ENCODE measurements around the gene PRR12. TPM values are rescaled to one million over a fixed set of nuclear protein-coding genes. Genes with fewer than 3 reads are reported as not detected.
"Not testable (repeated sequence)": the region's sequence is repeated elsewhere in the genome, so short reads cannot be mapped to it uniquely, and the experiment has no call there.

PRR12 gene
- total RNA-seq, 1 donor from 2014 or later = 14.5 TPM

GRCh38 chr19:49599378-49600295 is 8.7 kb downstream of the PRR12 start:
- intact Hi-C loops (cut with DNase I) = no loop called here
- ATAC-seq (no peak), DNase-seq (ENCODE audit: missing footprints) (no peak)

- intact Hi-C loops (cut with DNase I) = no loop called here
- ATAC-seq = no peak
- no peak for DNase-seq (ENCODE audit: missing footprints)
These were observed 10.6 kb downstream of the PRR12 start for GRCh38 chr19:49601482-49602038.

DNA sequence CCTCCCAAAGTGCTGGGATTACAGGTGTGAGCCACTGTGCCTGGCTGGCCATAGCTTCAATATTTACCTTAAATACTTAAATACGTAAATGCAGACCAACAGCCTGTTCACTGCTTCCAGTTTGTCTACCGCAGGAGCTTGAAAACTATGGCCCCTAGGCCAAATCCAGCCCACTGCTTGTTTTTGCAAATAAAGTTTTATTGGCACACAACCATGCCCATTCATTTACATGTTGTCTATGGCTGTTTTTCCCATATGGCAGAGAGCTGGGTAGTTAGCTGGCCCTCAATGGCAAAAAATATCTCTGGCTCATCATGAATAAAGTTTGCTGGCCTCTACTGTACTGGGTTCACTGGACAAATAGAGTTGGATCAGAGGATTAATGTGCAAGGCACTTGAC is 11.8 kb downstream of the PRR12 start:
- no peak for DNase-seq (ENCODE audit: missing footprints)
- ATAC-seq = no peak
- intact Hi-C loops (cut with DNase I) = no loop called here

- intact Hi-C loops (cut with DNase I) = no loop called here
- DNase-seq (ENCODE audit: missing footprints) (no peak), ATAC-seq (no peak)
These were observed 14.6 kb downstream of the PRR12 start for GRCh38 chr19:49605605-49606004.

- no peak for ATAC-seq
- intact Hi-C loops (cut with DNase I) = no loop called here
- no peak for DNase-seq (ENCODE audit: missing footprints)
These were observed 18.6 kb downstream of the PRR12 start for GRCh38 chr19:49609499-49610092.

GRCh38 chr19:49613374-49613773 is 22.4 kb downstream of the PRR12 start:
- intact Hi-C loops (cut with DNase I) = no loop called here
- ATAC-seq (no peak), DNase-seq (ENCODE audit: missing footprints) (no peak)

DNA sequence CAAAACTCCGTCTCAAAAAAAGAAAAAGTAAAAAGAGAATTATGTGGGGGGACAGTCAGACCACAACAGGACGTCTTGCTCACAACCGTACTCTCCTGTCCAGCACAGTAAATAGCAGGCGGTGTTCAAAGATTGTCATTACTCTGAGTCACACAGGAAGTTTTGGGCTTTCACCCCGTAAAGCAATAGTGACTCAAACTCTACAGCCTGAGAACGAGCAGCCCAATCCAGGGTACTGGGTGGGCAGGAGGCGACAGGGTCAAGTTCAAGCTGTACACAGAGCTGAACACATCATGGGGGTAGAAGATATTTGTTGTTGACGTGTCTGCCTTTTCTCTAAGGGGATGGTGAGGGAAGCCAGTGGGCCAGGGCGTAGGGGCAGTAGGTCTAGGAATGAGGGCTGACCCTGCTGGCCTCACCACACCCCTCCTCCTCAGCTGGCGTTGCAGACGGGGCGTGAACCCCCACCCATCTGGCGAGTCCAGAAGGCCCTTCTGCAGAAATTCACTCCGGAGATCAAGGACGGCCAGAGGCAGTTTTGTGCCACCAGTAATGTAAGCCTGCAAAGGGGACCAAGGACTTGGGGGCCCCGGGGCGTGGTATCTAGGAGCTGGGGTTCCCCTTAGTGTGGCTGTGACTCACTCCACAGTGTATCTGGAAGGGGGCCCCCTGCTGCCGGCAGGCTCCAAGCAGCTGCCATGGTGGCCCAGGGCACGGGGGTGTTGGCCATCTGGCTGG is 23.3 kb downstream of the PRR12 start:
- ATAC-seq = no peak
- intact Hi-C loops (cut with DNase I) = no loop called here
- DNase-seq (ENCODE audit: missing footprints) = no peak

- no peak for DNase-seq (ENCODE audit: missing footprints)
- intact Hi-C loops (cut with DNase I) = no loop called here
- ATAC-seq = no peak
These were observed 24.9 kb downstream of the PRR12 start for GRCh38 chr19:49615861-49616260.

DNA sequence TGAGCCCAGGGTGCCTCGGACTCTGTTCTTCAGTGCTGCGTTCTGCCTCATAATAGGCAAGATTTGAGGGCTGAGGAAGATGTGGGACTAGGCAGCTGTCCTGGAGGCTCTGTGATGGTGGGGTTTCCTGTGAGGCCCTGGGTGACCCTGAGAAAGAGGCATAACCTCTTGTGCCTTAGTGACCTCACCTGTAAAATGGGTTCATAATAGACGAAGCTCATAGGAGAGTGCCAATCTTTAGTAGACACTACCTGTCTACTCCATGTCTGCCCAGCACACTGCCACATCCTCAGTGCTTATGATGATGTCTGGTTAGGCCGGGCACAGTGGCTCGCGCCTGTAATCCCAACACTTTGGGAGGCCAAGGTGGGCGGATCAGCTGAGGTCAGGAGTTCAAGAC is 25.6 kb downstream of the PRR12 start:
- DNase-seq (ENCODE audit: missing footprints) (no peak), ATAC-seq (no peak)
- intact Hi-C loops (cut with DNase I) = no loop called here

GRCh38 chr19:49616945-49617344 is 26.0 kb downstream of the PRR12 start:
- ATAC-seq (no peak), DNase-seq (ENCODE audit: missing footprints) (no peak)
- intact Hi-C loops (cut with DNase I) = no loop called here

DNA sequence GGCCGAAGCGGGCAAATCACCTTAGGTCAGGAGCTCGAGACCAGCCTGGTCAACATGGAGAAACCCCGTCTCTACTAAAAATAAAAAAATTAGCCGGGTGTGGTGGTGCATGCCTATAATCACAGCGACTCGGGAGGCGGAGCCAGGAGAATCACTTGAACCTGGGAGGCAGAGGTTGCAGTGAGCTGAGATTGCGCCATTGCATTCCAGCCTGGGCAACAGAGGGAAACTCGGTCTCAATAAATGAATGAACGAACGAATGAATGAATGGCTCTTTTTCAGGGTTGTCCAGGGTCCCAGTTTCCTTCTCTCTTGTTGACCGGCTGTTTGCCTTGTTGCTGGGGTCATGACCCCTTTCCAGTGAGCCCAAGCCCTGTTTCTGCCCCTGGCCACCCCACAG is 26.9 kb downstream of the PRR12 start:
- DNase-seq (ENCODE audit: missing footprints); intact Hi-C loops (cut with DNase I); ATAC-seq: not testable (repeated sequence)

DNA sequence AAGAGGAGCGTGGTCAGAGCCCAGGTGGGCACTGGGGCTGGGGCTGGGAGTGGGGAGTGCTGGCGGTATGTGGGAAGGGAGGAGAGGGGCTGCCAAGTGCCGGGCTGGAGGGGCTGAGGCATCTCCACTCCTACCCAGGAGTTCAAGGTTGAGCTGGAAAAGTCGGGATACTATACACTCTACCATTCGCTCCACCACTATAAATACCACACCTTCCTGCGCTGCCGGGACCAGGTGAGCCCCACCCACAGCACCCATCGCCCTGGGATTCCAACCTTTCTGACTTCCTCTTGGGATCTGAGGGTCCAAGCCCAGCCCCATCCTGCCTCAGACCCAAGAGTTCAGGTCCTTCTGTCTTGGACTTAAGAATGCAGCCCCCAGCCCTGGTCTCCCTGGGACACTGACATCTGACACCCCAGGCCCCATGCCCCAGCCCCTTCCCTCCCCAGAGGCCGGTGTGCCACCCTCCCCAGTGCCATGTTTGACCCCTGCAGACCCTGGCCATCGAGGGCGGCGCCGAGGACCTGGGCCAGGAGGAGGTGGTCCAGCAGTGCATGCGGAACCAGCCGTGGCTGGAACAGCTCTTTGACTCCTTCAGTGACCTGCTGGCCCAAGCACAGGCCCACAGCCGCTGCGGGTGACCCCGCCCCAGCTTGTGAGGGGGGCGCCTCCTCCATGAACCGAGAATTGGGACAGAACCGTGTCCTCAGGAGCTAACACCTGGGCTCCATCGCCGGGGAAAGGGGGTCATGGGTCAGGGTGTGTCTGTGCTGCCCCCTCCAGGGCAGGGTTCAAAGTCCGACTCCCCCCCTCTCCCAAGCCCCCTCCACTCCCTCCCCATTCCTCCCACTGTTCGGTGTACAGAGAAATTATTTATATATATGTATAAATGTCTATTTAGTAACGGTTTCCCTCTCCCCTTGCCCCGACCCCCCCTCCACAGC is 34.3 kb downstream of the PRR12 start:
- intact Hi-C loops (cut with DNase I) = no loop called here
- ATAC-seq (peak; percentile 17), DNase-seq (ENCODE audit: missing footprints) (no peak)

GRCh38 chr19:49626226-49626625 is 35.2 kb downstream of the PRR12 start:
- intact Hi-C loops (cut with DNase I) = no loop called here
- DNase-seq (ENCODE audit: missing footprints) (no peak), ATAC-seq (no peak)

DNA sequence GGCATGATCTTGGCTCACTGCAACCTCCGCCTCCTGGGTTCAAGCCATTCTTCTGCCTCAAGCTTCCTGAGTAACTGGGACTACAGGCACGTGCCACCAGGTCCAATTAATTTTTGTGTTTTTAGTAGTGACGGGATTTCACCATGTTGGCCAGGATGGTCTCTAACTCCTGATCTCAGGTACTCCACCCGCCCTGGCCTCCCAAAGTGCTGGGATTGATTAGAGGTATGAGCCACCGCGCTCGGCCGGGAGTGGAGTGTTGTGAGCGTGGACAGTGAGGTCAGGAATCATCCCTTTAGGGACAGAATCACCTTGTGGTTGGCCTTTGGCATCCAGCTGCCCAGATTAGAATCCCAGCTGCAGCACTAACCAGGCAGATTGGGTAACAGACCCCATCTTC is 38.7 kb downstream of the PRR12 start:
- intact Hi-C loops (cut with DNase I) = no loop called here
- no peak for ATAC-seq

GRCh38 chr19:49631014-49631588 is 40.1 kb downstream of the PRR12 start:
- intact Hi-C loops (cut with DNase I) = no loop called here
- ATAC-seq = no peak
- no peak for DNase-seq (ENCODE audit: missing footprints)

More for the DNA sequence above, 38.7 kb downstream of the PRR12 start:
- DNase-seq (ENCODE audit: missing footprints) = no peak

- intact Hi-C loops (cut with DNase I) = no loop called here
- DNase-seq (ENCODE audit: missing footprints) = no peak
- no peak for ATAC-seq
These were observed 40.7 kb downstream of the PRR12 start for GRCh38 chr19:49631610-49632192.

DNA sequence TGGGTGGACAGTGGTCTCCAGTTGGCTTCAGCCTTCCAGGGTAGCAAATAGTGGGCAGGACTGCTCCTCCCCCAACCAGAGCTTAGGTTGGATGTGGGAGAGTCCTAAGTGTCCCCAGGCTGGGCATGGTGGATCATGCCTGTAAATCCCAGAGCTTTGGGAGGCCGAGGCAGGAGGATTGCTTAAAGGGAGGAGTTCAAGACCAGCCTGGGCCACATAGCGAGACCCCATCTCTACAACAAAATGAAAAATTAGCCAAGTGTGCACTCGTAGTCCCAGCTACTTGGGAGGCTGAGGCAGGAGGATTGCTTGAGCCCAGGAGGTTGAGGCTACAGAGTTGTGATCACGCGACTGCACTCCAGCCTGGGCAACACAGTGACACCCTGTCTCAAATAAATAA is 41.6 kb downstream of the PRR12 start:
- ATAC-seq (no peak), DNase-seq (ENCODE audit: missing footprints) (no peak)
- intact Hi-C loops (cut with DNase I) = no loop called here

DNA sequence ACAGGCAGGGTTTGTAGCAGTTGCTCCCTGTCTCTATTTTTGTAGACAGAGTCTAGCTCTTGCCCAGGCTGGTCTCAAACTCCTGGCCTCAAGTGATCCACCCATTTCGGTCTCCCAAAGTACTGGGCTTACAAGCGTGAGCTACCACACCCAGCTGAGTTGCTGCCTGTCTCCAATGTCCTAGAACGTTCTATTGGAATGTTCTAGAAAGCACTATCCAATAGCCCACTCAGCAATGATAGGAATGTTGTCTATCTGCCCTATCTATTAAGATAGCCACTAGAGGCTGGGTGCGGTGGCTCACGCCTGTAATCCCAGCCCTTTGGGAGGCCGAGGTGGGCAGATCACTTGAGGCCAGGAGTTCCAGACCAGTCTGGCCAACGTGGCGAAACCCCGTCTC is 42.3 kb downstream of the PRR12 start:
- ATAC-seq; DNase-seq (ENCODE audit: missing footprints); intact Hi-C loops (cut with DNase I): not testable (repeated sequence)

Data from Right ventricle myocardium inferior (tissue), 1 donor.